Measurements from ENCODE around the gene ZSCAN32. TPM values are rescaled to one million over a fixed set of nuclear protein-coding genes. Genes with fewer than 3 reads are reported as not detected.
A peak's percentile ranks its signal among the peaks of the same experiment; 100 is the strongest.

The ZSCAN32 gene
- polyA plus RNA-seq, 4 donors = 7.2 to 15.2 (median 11.9) TPM

DNA sequence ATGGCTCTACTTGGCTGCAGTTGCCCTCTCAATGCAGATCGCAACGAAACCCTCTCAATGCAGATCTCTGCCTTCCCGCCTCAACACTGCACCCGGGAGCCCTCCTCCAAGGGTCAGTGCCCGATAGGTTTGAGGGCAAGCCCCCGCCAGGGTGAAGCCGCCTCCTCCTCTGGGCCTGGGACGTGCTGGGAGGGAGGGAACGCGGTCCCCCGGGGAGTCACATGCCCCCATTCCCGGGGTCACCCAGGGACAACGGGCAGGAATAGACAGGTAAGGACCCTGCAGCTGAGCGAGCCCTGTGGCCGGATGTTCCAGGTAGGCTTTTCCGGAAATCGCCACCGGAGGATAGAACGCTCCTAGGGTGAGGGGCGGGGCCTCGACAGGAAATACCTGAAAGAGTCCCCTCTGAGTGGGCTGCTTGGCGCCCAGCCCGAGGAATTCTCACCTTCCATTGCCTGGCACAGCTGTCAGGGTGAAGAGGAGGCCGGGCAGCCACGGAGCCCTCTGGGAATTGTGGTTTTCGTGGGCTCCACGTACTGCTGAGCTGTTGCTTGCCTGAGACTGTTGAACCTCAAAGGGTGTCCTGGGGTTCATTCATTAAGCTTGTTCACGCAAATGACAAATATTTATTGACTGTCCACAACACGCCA, 13.1 kb upstream of the ZSCAN32 start:
- Histone ChIP-seq H3K27me3 (ENCODE audit: control insufficient read depth in 3 of 3, insufficient read depth in 3 of 3, low read length in 3 of 3) (no peaks in the 10 kb centered on the region), H3K27ac (ENCODE audit: low read depth in 1 of 3, low read length in 2 of 3) (no peak overlapping the region), H3K36me3 (ENCODE audit: control insufficient read depth in 3 of 3, insufficient read depth in 2 of 3, low read depth in 1 of 3, low read length in 3 of 3) (peaks cover 0 to 2% (median 1%) of the 10 kb centered on the region in 3 donors), H3K4me1 (ENCODE audit: control insufficient read depth in 3 of 3, insufficient read depth in 2 of 3, low read depth in 1 of 3, low read length in 2 of 3) (no peaks in the 10 kb centered on the region), H3K4me3 (ENCODE audit: low read depth in 1 of 3, low read length in 3 of 3) (no peak overlapping the region), H3K9me3 (ENCODE audit: control insufficient read depth in 2 of 2, insufficient read depth in 1 of 2, low read depth in 1 of 2, low read length in 1 of 2) (peaks cover under 1 to 80% of the 10 kb centered on the region in 2 donors)
- 48 to 55% (median 49%) methylated on average over 28 to 29 of the region's 29 CpGs for WGBS, 3 donors
- FAIRE-seq (no peak), DNase-seq (no peak)

DNA sequence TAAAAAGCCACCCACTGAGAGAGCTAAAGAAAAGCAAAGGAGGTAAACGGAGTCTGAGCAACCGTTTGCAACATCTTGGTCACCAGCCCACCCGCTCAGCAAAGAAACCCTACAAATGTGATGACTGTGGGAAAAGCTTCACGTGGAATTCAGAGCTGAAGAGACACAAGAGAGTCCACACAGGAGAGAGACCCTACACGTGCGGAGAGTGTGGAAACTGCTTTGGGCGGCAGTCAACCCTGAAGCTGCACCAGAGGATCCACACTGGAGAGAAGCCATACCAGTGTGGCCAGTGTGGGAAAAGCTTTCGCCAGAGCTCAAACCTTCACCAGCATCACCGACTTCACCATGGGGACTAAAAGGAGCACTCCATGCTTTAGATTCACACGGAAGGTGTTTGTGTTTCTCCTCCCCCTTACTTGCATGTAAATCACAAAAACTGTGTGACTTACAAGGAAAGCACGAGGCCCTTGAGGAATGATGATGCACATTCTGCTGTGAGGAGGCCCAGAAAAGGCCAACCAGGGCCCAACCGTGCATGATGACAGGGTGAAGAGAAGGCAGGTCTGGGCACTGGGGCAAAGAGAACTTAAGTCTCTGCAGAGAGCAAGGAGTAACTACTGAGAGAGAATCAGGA, 7.9 kb upstream of the ZSCAN32 start:
- peaks cover 15 to 33% (median 23%) of the 10 kb centered on the region in 3 donors for H3K36me3 ChIP-seq (ENCODE audit: control insufficient read depth in 3 of 3, insufficient read depth in 2 of 3, low read depth in 1 of 3, low read length in 3 of 3)
- WGBS, 3 donors = 95 to 97% (median 95%) methylated on average over 12 of the region's 12 CpGs

DNA sequence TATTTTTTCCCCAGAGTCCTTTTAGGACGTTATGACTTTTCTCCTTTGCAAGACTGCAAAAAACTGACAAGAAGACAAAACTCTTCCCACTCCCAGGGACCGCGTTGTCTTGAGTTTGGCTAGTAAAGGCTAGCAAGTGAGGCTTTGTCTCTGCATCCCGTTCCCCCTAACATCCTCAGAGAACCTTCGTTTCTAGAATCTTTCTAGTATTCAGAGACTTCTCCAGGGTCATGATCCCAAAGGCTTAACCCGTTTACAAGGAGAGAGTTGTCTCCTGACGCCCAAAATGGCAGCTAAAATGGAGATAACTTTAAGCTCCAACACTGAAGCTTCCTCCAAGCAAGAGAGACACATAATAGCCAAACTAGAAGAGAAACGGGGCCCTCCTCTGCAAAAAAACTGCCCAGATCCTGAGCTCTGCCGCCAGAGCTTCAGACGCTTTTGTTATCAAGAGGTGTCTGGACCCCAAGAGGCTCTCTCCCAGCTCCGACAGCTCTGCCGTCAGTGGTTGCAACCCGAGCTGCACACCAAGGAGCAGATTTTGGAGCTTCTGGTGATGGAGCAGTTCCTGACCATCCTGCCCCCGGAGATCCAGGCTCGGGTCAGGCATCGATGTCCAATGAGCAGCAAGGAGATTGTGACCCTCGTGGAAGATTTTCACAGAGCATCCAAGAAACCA, 1.1 kb upstream of the ZSCAN32 start:
- peak overlapping the region; percentile 78 to 91 (median 83) for H3K27ac ChIP-seq (ENCODE audit: low read depth in 1 of 3, low read length in 2 of 3)
- H3K36me3 ChIP-seq (ENCODE audit: control insufficient read depth in 3 of 3, insufficient read depth in 2 of 3, low read depth in 1 of 3, low read length in 3 of 3) = peaks cover 8 to 30% (median 11%) of the 10 kb centered on the region in 3 donors
- DNase-seq (no peak), FAIRE-seq (no peak)
- peaks cover 0 to 58% of the 10 kb centered on the region in 2 donors for H3K9me3 ChIP-seq (ENCODE audit: control insufficient read depth in 2 of 2, insufficient read depth in 1 of 2, low read depth in 1 of 2, low read length in 1 of 2)
- peaks cover 0 to 7% (median 0%) of the 10 kb centered on the region in 3 donors for H3K4me1 ChIP-seq (ENCODE audit: control insufficient read depth in 3 of 3, insufficient read depth in 2 of 3, low read depth in 1 of 3, low read length in 2 of 3)
- peak overlapping the region; percentile 69 to 93 (median 75) for H3K4me3 ChIP-seq (ENCODE audit: low read depth in 1 of 3, low read length in 3 of 3)
- no peaks in the 10 kb centered on the region for H3K27me3 ChIP-seq (ENCODE audit: control insufficient read depth in 3 of 3, insufficient read depth in 3 of 3, low read length in 3 of 3)
- WGBS, 3 donors = 36 to 48% (median 46%) methylated on average over 17 of the region's 17 CpGs

More for the DNA sequence above, 7.9 kb upstream of the ZSCAN32 start:
- Histone ChIP-seq H3K9me3 (ENCODE audit: control insufficient read depth in 2 of 2, insufficient read depth in 1 of 2, low read depth in 1 of 2, low read length in 1 of 2) (peaks cover 9 to 85% of the 10 kb centered on the region in 2 donors), H3K4me3 (ENCODE audit: low read depth in 1 of 3, low read length in 3 of 3) (no peak overlapping the region), H3K27ac (ENCODE audit: low read depth in 1 of 3, low read length in 2 of 3) (no peak overlapping the region), H3K27me3 (ENCODE audit: control insufficient read depth in 3 of 3, insufficient read depth in 3 of 3, low read length in 3 of 3) (no peaks in the 10 kb centered on the region), H3K4me1 (ENCODE audit: control insufficient read depth in 3 of 3, insufficient read depth in 2 of 3, low read depth in 1 of 3, low read length in 2 of 3) (no peaks in the 10 kb centered on the region)
- no peak for FAIRE-seq
- DNase-seq = no peak

DNA sequence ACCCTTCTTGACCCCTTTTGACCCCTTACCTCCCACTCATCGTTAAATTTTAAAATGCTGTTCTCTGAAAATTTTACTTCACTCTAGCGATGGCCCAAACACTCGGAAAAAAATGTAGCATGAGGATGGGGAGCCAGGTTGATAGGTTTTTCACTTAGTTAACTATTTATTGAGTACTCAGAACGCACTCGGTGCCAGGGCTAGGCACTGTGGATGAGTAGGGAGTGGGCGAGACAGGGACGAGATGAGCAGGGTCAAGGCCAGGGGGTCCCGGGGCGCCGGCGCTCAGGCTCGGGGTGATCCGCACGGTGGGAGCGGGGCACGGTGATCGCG, 392 bp downstream of the ZSCAN32 start:
- no peak for DNase-seq
- H3K4me1 ChIP-seq (ENCODE audit: control insufficient read depth in 3 of 3, insufficient read depth in 2 of 3, low read depth in 1 of 3, low read length in 2 of 3) = peaks cover 0 to 7% (median 0%) of the 10 kb centered on the region in 3 donors
- peaks cover 7 to 34% (median 11%) of the 10 kb centered on the region in 3 donors for H3K36me3 ChIP-seq (ENCODE audit: control insufficient read depth in 3 of 3, insufficient read depth in 2 of 3, low read depth in 1 of 3, low read length in 3 of 3)
- 0% methylated on average over 18 of the region's 18 CpGs for WGBS, 3 donors
- peak overlapping the region; percentile 75 to 86 (median 81) for H3K27ac ChIP-seq (ENCODE audit: low read depth in 1 of 3, low read length in 2 of 3)
- no peaks in the 10 kb centered on the region for H3K27me3 ChIP-seq (ENCODE audit: control insufficient read depth in 3 of 3, insufficient read depth in 3 of 3, low read length in 3 of 3)
- FAIRE-seq = no peak
- H3K4me3 ChIP-seq (ENCODE audit: low read depth in 1 of 3, low read length in 3 of 3) = peak overlapping the region; percentile 61 to 93 (median 88)
- H3K9me3 ChIP-seq (ENCODE audit: control insufficient read depth in 2 of 2, insufficient read depth in 1 of 2, low read depth in 1 of 2, low read length in 1 of 2) = peaks cover 0 to 65% of the 10 kb centered on the region in 2 donors

DNA sequence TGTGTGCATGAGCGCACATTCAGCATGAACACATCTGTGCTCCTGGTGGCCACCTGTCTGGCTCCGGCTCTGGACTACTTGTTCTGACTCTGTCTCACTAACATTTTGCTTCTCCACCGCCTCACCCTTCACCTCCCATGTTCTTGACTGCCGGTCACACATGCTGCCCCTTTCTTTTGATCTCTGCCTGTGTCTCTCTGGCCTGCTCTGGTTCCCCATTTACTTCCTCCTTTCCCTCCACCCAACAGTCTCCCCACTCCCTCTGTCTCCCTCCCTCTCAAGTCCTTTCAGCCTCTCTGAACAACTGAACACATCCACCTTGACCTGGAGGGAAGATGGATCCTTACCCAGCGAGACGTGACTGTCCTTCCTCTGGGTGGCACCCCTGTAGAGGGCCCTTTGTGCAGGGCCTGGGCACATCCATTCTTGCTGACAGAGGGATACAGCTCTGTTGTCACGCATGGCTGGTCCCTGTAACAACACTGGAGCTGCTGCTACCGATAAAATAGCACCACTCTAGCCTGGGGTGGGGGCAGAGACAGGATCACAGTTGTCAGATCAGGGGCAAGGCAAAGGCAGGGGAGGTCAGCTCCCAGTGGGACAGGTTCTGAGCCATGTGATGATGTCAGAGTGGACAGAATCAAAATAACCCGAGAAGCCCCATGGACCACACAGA, 11.0 kb downstream of the ZSCAN32 start:
- H3K9me3 ChIP-seq (ENCODE audit: control insufficient read depth in 2 of 2, insufficient read depth in 1 of 2, low read depth in 1 of 2, low read length in 1 of 2) = peaks cover 4 to 70% of the 10 kb centered on the region in 2 donors
- 96 to 100% (median 97%) methylated on average over 9 of the region's 9 CpGs for WGBS, 3 donors
- H3K27me3 ChIP-seq (ENCODE audit: control insufficient read depth in 3 of 3, insufficient read depth in 3 of 3, low read length in 3 of 3) = no peaks in the 10 kb centered on the region
- no peak for DNase-seq
- FAIRE-seq = no peak
- H3K27ac ChIP-seq (ENCODE audit: low read depth in 1 of 3, low read length in 2 of 3) = no peak overlapping the region
- H3K36me3 ChIP-seq (ENCODE audit: control insufficient read depth in 3 of 3, insufficient read depth in 2 of 3, low read depth in 1 of 3, low read length in 3 of 3) = peaks cover 29 to 61% (median 44%) of the 10 kb centered on the region in 3 donors
- H3K4me3 ChIP-seq (ENCODE audit: low read depth in 1 of 3, low read length in 3 of 3) = no peak overlapping the region
- no peaks in the 10 kb centered on the region for H3K4me1 ChIP-seq (ENCODE audit: control insufficient read depth in 3 of 3, insufficient read depth in 2 of 3, low read depth in 1 of 3, low read length in 2 of 3)

DNA sequence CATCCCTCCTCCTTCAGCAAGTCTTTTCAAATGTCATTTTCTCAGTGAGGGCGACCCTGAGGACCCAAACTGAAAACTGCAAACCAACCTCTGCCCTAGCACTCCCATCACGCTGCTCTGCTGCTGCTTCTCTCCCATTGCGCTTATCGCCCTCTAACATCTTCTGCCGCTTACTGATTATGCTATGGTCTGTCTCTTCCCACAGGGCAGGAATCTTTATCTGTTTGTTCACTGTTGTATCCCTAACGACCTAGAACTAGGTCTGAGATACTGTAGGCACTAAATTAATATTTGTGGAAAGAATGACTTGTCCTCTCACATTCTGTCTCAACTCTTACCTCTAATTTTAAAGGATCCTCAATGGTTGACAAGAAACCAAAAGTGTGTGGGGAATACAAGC, 12.5 kb downstream of the ZSCAN32 start:
- Histone ChIP-seq H3K36me3 (ENCODE audit: control insufficient read depth in 3 of 3, insufficient read depth in 2 of 3, low read depth in 1 of 3, low read length in 3 of 3) (peaks cover 28 to 58% (median 45%) of the 10 kb centered on the region in 3 donors), H3K27ac (ENCODE audit: low read depth in 1 of 3, low read length in 2 of 3) (no peak overlapping the region), H3K4me1 (ENCODE audit: control insufficient read depth in 3 of 3, insufficient read depth in 2 of 3, low read depth in 1 of 3, low read length in 2 of 3) (no peaks in the 10 kb centered on the region), H3K27me3 (ENCODE audit: control insufficient read depth in 3 of 3, insufficient read depth in 3 of 3, low read length in 3 of 3) (no peaks in the 10 kb centered on the region), H3K4me3 (ENCODE audit: low read depth in 1 of 3, low read length in 3 of 3) (no peak overlapping the region), H3K9me3 (ENCODE audit: control insufficient read depth in 2 of 2, insufficient read depth in 1 of 2, low read depth in 1 of 2, low read length in 1 of 2) (peaks cover 7 to 68% of the 10 kb centered on the region in 2 donors)
- FAIRE-seq (no peak), DNase-seq (no peak)
- 95 to 99% (median 95%) methylated on average over 6 of the region's 6 CpGs for WGBS, 3 donors

DNA sequence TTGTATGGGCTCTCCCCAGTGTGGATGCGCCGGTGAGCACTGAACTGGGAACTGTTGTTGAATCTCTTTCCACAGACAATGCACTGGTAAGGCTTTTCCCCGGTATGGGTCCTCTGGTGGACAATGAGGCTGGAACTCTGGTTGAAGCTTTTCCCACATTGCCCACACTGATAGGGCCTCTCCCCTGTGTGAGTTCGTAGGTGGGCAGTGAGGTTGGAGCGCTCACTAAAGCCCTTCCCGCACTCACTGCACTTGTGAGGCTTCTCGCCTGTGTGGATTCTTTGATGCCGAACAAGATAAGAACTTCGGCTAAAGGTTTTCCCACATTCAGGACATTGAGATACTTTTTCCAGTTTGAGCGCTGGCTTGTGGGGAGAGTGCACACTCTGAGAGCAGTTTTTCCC, 17.8 kb downstream of the ZSCAN32 start:
- H3K9me3 ChIP-seq (ENCODE audit: control insufficient read depth in 2 of 2, insufficient read depth in 1 of 2, low read depth in 1 of 2, low read length in 1 of 2) = peaks cover 17 to 73% of the 10 kb centered on the region in 2 donors
- no peak overlapping the region for H3K27ac ChIP-seq (ENCODE audit: low read depth in 1 of 3, low read length in 2 of 3)
- peaks cover 22 to 30% (median 30%) of the 10 kb centered on the region in 3 donors for H3K36me3 ChIP-seq (ENCODE audit: control insufficient read depth in 3 of 3, insufficient read depth in 2 of 3, low read depth in 1 of 3, low read length in 3 of 3)
- no peak overlapping the region for H3K4me3 ChIP-seq (ENCODE audit: low read depth in 1 of 3, low read length in 3 of 3)
- no peaks in the 10 kb centered on the region for H3K27me3 ChIP-seq (ENCODE audit: control insufficient read depth in 3 of 3, insufficient read depth in 3 of 3, low read length in 3 of 3)
- no peak for DNase-seq
- no peaks in the 10 kb centered on the region for H3K4me1 ChIP-seq (ENCODE audit: control insufficient read depth in 3 of 3, insufficient read depth in 2 of 3, low read depth in 1 of 3, low read length in 2 of 3)
- 96 to 98% (median 98%) methylated on average over 10 of the region's 10 CpGs for WGBS, 3 donors
- no peak for FAIRE-seq

DNA sequence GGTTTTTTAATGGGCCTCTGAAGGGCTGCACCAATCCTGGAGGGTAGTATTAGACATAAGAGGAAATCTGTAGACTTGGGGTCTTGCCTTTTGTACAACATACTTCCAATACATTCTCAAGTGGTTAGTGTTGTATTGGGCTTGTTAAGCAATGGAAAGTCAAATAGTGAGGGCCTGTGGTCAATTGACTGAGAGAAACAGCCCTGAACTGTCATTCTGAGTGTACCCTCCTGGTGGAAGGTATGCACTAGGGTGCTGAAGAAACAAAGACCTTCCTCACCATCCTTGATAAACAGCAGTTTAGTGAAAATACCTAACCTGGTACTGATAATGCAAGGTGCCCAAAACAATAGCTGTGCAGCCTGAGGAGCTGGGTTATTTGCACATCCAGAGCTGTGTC, 22.9 kb downstream of the ZSCAN32 start:
- no peaks in the 10 kb centered on the region for H3K4me1 ChIP-seq (ENCODE audit: control insufficient read depth in 3 of 3, insufficient read depth in 2 of 3, low read depth in 1 of 3, low read length in 2 of 3)
- H3K27ac ChIP-seq (ENCODE audit: low read depth in 1 of 3, low read length in 2 of 3) = no peak overlapping the region
- no peak for FAIRE-seq
- no peak overlapping the region for H3K4me3 ChIP-seq (ENCODE audit: low read depth in 1 of 3, low read length in 3 of 3)
- DNase-seq = no peak
- H3K36me3 ChIP-seq (ENCODE audit: control insufficient read depth in 3 of 3, insufficient read depth in 2 of 3, low read depth in 1 of 3, low read length in 3 of 3) = peaks cover 6 to 8% (median 7%) of the 10 kb centered on the region in 3 donors
- H3K27me3 ChIP-seq (ENCODE audit: control insufficient read depth in 3 of 3, insufficient read depth in 3 of 3, low read length in 3 of 3) = no peaks in the 10 kb centered on the region
- H3K9me3 ChIP-seq (ENCODE audit: control insufficient read depth in 2 of 2, insufficient read depth in 1 of 2, low read depth in 1 of 2, low read length in 1 of 2) = peaks cover 13 to 81% of the 10 kb centered on the region in 2 donors
